ENCODE measurements around the gene LGALS13.

The LGALS13 gene

DNA sequence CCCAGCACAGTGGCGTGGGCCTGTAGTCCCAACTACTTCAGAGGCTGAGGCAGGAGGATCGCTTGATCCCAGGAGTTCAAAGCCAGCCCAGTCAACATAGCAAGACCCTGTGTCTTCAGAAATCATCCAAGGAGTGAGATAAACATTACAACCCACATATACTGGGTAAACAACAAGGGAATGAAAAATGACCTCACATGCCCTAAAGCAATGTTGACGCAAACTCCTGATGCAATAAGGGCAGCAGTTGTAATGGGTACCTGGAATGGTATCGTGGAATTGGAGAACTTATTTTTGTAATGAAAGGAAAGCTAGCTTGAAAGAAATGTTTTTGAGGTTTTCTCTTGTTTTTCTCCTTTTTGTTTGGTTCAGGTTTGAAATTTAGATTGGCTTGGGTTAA lies 28.9 kb downstream of the LGALS13 start:
- Histone ChIP-seq H3K9ac (ENCODE audit: low read length) (no peak overlapping the region), H3K4me1 (ENCODE audit: control insufficient read depth, insufficient read depth, low read length) (no peaks in the 10 kb centered on the region), H3K36me3 (ENCODE audit: control insufficient read depth, insufficient read depth, low read length) (no peaks in the 10 kb centered on the region), H3K27me3 (ENCODE audit: control insufficient read depth, insufficient read depth, low read length) (no peaks in the 10 kb centered on the region), H3K27ac (ENCODE audit: low read depth, low read length) (no peak overlapping the region), H3K4me3 (ENCODE audit: low read length) (no peak overlapping the region)

DNA sequence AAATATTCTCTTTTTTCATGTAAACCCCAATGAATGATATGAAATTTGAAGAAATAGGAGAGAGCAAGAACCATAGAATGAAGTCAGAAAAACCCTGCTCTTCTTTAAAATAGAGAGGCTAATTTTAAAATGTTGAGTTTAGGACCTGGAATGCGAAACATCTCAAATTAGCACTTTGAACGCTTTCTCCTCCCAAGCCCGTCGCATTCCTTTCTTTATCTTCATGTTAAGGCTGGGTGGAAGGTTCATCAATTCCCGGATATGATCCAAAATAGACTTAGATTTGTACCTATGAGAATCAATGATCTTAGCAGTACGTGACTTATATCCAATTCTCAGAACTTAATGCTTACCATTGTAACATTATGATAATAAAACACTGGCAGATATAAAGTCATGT lies 29.3 kb downstream of the LGALS13 start:
- Histone ChIP-seq H3K4me1 (ENCODE audit: control insufficient read depth, insufficient read depth, low read length) (no peaks in the 10 kb centered on the region), H3K9ac (ENCODE audit: low read length) (no peak overlapping the region), H3K4me3 (ENCODE audit: low read length) (no peak overlapping the region), H3K36me3 (ENCODE audit: control insufficient read depth, insufficient read depth, low read length) (no peaks in the 10 kb centered on the region), H3K27me3 (ENCODE audit: control insufficient read depth, insufficient read depth, low read length) (no peaks in the 10 kb centered on the region), H3K27ac (ENCODE audit: low read depth, low read length) (no peak overlapping the region)

DNA sequence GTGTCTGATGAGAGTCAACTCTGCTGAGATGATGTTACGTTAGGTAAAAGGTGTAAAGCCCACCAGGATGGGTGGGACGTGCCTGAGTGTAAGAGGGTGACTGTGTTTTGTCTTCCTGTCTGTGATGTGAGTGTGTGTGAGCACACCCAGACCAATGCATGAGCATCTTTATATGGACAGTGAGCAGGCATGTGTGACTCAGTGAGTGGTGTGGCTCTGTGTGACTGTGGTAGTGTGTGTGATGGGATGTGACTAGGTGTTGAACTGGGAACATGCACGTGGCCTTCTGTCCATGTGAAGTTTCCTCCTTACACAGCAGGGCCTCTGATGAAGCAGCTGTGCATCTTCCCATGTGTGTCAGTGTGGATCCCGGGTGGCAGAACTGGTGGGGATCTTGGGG lies 35.6 kb downstream of the LGALS13 start:
- Histone ChIP-seq H3K36me3 (ENCODE audit: control insufficient read depth, insufficient read depth, low read length) (no peaks in the 10 kb centered on the region), H3K27ac (ENCODE audit: low read depth, low read length) (no peak overlapping the region), H3K4me1 (ENCODE audit: control insufficient read depth, insufficient read depth, low read length) (no peaks in the 10 kb centered on the region), H3K9ac (ENCODE audit: low read length) (no peak overlapping the region), H3K4me3 (ENCODE audit: low read length) (no peak overlapping the region), H3K27me3 (ENCODE audit: control insufficient read depth, insufficient read depth, low read length) (no peaks in the 10 kb centered on the region)

DNA sequence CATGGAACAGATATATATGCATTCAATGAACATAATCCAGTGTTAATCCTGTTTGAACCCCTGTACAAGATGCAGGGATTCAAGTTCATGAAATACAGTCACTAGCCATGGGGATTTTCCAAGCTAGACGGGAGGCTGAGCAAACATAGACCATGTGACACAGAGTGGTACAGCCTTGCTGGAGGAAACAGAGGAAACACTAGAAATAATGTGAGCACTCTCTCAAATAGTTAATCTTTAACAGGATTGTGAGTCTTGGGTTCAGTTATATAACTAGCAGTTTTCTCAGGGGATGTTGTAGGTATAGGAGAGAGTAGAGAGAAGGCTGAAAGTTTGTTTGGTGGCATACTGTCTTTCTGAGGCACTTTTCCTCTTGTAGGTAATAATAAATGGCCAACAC lies 39.4 kb downstream of the LGALS13 start:
- H3K27ac ChIP-seq (ENCODE audit: low read depth, low read length) = no peak overlapping the region
- no peaks in the 10 kb centered on the region for H3K27me3 ChIP-seq (ENCODE audit: control insufficient read depth, insufficient read depth, low read length)
- H3K36me3 ChIP-seq (ENCODE audit: control insufficient read depth, insufficient read depth, low read length) = no peaks in the 10 kb centered on the region
- H3K4me3 ChIP-seq (ENCODE audit: low read length) = no peak overlapping the region
- H3K4me1 ChIP-seq (ENCODE audit: control insufficient read depth, insufficient read depth, low read length) = no peaks in the 10 kb centered on the region
- H3K9ac ChIP-seq (ENCODE audit: low read length) = no peak overlapping the region

DNA sequence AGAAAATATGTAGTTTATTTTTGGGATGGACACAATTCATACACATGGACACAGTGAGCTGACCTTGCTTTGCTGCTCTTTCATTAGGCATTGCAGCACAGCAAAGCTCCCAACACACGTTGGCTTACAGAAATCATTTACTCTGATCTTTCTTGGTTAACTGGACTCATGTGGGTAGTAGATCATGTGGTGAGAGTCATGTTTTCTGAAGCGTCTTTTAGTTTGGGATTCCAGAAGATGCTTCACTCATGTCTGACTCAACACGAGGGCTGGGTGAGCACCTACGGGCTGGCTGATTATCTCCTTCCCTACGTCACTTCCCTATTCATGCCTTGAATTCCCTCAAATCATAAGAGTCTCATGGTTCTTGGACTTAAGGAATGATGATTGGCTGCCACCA lies 41.3 kb downstream of the LGALS13 start:
- H3K27ac ChIP-seq (ENCODE audit: low read depth, low read length) = no peak overlapping the region
- H3K4me3 ChIP-seq (ENCODE audit: low read length) = no peak overlapping the region
- H3K27me3 ChIP-seq (ENCODE audit: control insufficient read depth, insufficient read depth, low read length) = no peaks in the 10 kb centered on the region
- H3K36me3 ChIP-seq (ENCODE audit: control insufficient read depth, insufficient read depth, low read length) = no peaks in the 10 kb centered on the region
- no peaks in the 10 kb centered on the region for H3K4me1 ChIP-seq (ENCODE audit: control insufficient read depth, insufficient read depth, low read length)
- H3K9ac ChIP-seq (ENCODE audit: low read length) = no peak overlapping the region

DNA sequence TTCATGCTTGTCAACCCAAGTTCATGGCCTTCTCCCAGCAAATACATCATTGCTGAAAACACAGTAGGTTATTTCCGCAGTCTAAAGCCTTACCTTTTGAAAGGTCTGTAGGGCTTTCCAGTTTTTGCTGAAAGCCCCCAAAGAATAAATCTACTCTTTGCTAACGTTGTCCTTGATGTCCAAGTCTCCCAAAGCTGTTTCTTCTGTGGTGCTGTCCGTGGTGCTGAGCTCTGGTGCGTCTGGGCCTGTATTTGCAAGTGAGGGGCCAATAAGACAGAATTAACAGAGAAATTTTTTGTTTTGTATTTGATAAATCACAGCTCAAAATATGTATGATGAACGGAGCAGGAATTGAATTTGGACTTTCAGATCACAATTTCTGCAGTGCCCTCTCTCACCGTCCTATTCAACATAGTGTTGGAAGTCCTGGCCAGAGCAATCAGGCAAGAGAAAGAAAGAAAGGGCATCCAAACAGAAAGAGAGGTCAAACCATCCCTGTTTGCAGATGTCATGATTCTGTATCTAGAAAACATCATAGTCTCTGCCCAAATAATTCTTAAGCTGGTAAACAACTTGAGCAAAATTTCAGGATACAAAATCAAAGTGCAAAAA lies 43.6 kb downstream of the LGALS13 start:
- no peaks in the 10 kb centered on the region for H3K36me3 ChIP-seq (ENCODE audit: control insufficient read depth, insufficient read depth, low read length)
- H3K27ac ChIP-seq (ENCODE audit: low read depth, low read length) = no peak overlapping the region
- no peak overlapping the region for H3K9ac ChIP-seq (ENCODE audit: low read length)
- no peaks in the 10 kb centered on the region for H3K4me1 ChIP-seq (ENCODE audit: control insufficient read depth, insufficient read depth, low read length)
- H3K27me3 ChIP-seq (ENCODE audit: control insufficient read depth, insufficient read depth, low read length) = no peaks in the 10 kb centered on the region
- H3K4me3 ChIP-seq (ENCODE audit: low read length) = no peak overlapping the region

DNA sequence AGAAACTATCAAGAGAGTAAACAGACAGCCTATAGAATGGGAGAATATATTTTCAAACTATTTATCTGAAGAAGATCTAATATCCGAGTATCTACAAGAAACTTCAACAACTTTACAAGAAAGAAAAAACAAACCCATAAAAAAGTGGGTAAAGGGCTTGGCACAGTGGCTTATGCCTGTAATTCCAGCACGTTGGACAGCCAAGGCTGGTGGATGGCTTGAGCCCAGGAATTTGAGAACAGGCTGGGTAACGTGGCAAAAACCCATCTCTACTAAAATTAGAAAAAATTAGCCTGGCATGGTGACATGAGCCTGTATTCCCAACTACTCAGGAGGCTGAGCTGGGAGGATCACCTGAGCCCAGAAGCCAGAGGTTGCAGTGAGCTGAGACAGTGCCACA lies 45.6 kb downstream of the LGALS13 start:
- no peaks in the 10 kb centered on the region for H3K4me1 ChIP-seq (ENCODE audit: control insufficient read depth, insufficient read depth, low read length)
- H3K27ac ChIP-seq (ENCODE audit: low read depth, low read length) = no peak overlapping the region
- H3K4me3 ChIP-seq (ENCODE audit: low read length) = no peak overlapping the region
- H3K27me3 ChIP-seq (ENCODE audit: control insufficient read depth, insufficient read depth, low read length) = no peaks in the 10 kb centered on the region
- H3K36me3 ChIP-seq (ENCODE audit: control insufficient read depth, insufficient read depth, low read length) = no peaks in the 10 kb centered on the region
- H3K9ac ChIP-seq (ENCODE audit: low read length) = no peak overlapping the region

DNA sequence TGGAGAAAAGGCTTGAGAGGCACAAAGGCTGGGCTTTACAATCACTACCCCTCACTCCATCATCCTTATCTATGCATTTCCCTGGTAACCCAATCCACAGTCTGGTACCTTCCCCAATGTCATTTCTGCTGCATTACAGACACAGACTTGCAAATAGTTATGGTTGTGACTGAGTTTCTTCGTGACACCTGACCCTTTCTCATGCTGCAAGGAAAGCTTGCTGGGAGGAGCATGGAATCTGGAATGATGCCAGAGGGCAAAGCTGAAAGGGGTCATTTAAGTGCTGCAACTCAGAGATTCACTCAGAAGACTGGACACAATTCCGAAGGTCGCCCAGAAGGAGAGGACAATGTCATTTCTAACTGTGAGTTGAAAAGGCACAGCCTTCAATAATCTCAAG lies 53.3 kb downstream of the LGALS13 start, which contains the start of gene LGALS16:
TSS of gene LGALS16 (plus strand) at position 301 of the 400 bp plus-strand sequence. CDS start at position 350, 49 bp downstream.
- Histone ChIP-seq H3K4me1 (ENCODE audit: control insufficient read depth, insufficient read depth, low read length) (no peaks in the 10 kb centered on the region), H3K4me3 (ENCODE audit: low read length) (no peak within 1 kb of the TSS), H3K9ac (ENCODE audit: low read length) (no peak within 1 kb of the TSS), H3K27ac (ENCODE audit: low read depth, low read length) (no peak within 1 kb of the TSS), H3K36me3 (ENCODE audit: control insufficient read depth, insufficient read depth, low read length) (no peaks in the 10 kb centered on the region), H3K27me3 (ENCODE audit: control insufficient read depth, insufficient read depth, low read length) (no peaks in the 10 kb centered on the region)

Data from rectal smooth muscle tissue (tissue), 1 donor.